Stimulated activated CD4-positive, alpha-beta T cell treated with anti-CD3 and anti-CD28 coated beads, Interleukin-12 subunit alpha, Interleukin-12 subunit beta, amount 100 ng/mL, for 4 hours (primary cell): Measurements from ENCODE around the gene C1QTNF2.
"Not testable (repeated sequence)": the region's sequence is repeated elsewhere in the genome, so short reads cannot be mapped to it uniquely, and the experiment has no call there.

Source experiments
- DNase-seq: peaks from one replicate; pipeline ENCODE4 v3.0.0-alpha.2; 2020

Gene C1QTNF2

DNA sequence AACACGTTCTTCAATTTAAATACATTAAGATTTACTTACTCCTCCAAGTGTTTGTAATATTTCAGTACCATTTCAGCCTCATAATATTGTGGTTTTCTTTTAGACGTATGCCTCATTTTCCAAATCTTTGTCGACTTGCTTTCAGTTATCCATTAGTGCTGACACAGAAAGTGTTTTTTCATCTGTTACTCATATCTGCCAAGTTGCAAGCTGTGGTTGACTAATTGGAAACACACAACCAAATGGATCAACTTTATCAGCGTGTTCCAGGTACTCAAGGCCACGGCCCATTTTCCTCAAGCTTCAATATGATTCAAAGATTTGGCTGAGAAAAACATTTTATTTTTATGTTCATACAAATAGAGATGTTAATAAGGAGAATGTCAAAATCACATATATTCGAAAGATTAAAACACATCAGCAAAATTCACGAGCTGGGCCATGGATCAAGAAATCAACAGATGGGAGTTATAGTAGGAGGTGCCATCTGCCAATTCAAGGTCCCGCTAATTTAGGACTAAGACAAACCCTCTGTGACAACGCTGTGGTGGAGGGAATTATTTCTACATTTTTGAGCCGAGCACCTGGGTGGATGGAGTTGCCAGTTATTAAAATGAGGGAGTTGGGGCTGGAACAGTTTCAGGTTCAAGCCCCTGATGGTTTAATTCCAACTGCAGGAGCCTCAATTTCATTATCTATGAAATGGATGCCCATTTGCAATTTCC is 30.9 kb downstream of the C1QTNF2 start:
- DNase-seq = no peak

DNA sequence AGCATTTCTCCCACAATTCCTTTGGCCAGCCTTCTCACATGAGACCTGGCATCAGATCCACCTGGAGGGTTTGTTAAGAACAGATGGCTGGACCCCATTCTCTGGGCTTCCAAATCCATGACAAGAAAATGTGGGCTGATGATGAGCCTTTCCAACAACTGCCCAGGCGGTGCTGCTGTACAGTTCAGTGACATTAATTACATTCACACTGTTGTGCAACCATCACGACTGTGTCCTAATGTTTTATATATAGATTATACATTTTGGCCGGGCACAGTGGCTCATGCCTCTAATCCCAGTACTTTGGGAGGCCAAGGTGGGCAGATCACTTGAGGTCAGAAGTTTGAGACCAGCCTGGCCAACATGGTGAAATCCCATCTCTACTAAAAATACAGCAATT is 35.7 kb downstream of the C1QTNF2 start:
- not testable (repeated sequence) for DNase-seq

DNA sequence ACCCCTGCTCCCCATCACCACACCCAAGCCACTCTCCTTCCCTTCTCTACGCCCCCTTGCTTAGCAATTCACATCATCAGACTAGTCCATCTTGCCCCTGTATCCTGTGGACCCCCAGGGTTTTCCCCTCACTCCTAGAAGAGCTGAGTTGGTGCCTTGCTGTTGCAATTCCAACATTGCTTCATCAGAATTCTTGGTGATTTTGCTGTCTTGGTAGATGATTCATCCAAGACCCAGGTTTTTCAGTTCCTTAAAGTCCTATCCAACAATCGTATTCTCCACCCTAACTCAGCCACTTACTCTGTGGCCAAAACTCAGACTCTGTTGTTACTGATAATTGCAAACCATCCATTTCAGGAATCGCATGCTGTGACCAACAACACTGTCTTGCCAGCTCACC is 36.7 kb downstream of the C1QTNF2 start:
- DNase-seq = no peak

- no peak for DNase-seq
Observed at GRCh38 chr5:160330212-160330611, 40.2 kb downstream of the C1QTNF2 start.

DNA sequence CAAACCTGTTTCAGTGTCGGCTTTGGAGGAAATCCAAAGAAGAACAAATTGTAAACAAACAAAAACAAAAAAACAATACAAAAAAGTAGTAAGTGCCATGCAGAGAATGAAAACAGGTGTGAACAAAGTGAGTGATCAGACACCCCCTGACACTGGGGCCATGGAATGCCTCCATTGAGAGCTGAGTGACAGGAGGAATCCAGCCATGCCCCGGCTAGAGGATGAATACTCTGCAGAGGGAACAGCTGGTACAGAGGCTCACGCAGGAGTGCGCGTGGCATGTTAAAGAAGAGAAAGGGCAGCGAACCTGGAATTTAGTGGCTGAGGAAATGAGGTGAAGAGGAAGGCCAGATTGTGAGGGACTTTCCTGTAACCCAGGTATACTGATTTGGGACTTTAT is 42.6 kb downstream of the C1QTNF2 start:
- no peak for DNase-seq

DNA sequence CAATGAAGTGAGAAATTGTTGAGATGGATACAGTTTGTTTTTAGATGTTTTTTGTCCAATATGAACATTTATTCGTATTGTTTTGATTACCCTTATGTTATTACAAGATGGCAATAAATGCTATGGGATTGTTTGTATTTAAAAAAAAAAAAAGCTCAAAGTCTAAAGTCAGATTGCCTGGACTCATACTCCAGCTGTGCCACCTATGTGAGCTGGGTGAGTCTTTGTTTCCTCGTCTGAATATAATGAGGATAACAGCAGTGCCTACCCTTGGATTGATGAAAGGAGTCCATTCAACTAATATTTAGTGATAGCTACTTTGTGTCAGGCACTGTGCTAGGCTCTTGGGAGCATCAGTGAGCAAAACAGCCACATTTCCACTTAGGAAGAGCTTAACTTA is 43.4 kb downstream of the C1QTNF2 start:
- no peak for DNase-seq

GRCh38 chr5:160325716-160326115 is 44.7 kb downstream of the C1QTNF2 start:
- DNase-seq = no peak

DNA sequence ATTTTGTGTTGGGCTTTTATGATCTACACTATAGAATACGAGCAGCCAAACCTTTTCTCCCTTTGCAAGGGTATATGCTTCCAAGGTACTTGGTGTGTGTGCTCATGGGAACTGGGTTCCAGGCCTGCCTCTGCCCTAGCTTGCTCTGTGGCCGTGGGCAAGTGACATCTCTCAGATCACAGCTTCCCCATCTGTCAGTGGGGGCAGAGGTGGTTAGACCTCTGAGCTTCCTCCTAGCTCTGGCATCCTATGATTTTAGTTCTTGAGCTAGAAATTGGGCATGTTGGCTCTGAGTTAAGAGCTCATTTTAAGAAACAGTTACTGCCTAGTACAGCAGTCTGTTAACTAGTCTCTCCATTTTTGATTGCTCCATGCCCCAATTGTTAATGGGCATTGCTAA is 45.5 kb downstream of the C1QTNF2 start:
- DNase-seq = no peak

DNA sequence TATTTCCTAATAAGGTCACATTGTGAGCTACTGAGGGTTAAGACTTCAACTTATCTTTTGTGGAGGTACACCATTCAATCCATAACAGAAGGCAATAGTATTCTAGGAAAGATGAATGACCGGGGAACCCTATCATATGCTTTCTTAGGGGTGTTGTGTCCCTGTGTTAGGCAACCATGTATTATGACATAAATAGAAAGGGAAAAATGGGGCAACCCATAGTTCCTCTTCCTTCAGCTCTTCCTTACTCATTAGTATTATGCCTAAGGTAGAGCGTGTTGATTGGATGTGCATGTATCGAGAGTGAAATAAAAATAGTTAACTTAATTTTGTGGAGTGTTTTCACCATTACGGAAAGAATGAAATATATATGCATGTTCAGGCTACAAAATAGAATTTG is 52.0 kb downstream of the C1QTNF2 start:
- no peak for DNase-seq

DNA sequence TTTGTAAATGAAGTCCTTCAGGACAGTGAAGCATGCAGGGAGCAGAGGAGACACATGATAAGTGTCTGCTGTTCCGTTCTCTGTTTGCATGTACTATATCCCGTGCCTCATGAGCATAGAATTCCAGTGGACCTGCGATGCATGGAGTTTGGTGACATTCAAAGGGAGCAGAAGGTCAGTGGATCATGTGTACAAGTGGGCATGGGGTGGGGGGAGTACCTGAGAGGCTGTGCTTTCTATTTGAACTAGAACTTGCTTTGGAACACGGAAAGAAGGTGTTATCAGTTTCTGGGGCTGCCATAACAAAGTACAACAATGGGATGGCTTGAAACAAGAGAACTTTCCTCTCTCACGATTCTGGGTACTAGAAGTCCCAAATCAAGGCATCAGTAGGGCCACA is 53.0 kb downstream of the C1QTNF2 start:
- no peak for DNase-seq

- no peak for DNase-seq
Observed at GRCh38 chr5:160315968-160316367, 54.5 kb downstream of the C1QTNF2 start.

- DNase-seq = no peak
Observed at GRCh38 chr5:160312960-160313727, 57.3 kb downstream of the C1QTNF2 start.

GRCh38 chr5:160312134-160312959 is 58.1 kb downstream of the C1QTNF2 start, which contains the start of gene CCNJL:
CCNJL (minus strand) TSS chr5:160312564; CDS start chr5:160311923, 641 bp downstream.
- DNase-seq = no peak

GRCh38 chr5:160311491-160312133 is 58.8 kb downstream of the C1QTNF2 start:
- no peak for DNase-seq

- DNase-seq = no peak
Observed at GRCh38 chr5:160310552-160311295, 59.7 kb downstream of the C1QTNF2 start.

DNA sequence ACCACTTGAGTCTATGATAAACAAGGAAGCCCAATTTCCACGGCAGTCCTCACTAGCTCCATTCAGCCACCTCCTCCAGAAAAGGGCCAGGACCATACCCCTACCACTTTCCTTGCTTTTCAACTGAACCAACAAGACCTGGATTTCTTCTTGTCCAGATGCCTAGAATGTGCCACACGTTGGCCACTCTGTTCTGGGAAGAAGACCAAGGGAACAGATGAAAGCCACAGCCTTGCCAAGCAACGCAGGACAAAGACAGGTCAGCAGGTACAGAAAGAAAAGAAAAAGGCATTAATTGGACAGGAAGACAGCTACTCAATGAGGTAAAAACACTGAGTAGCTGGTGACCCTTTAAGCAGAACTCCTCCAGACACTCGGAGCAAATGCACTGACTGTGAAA is 60.3 kb downstream of the C1QTNF2 start:
- no peak for DNase-seq

GRCh38 chr5:160306696-160307095 is 63.7 kb downstream of the C1QTNF2 start:
- DNase-seq = no peak

- no peak for DNase-seq
Observed at GRCh38 chr5:160305319-160305718, 65.1 kb downstream of the C1QTNF2 start.

- DNase-seq = no peak
Observed at GRCh38 chr5:160303690-160304089, 66.7 kb downstream of the C1QTNF2 start.

GRCh38 chr5:160298189-160298588 is 72.2 kb downstream of the C1QTNF2 start:
- DNase-seq = no peak

GRCh38 chr5:160297776-160298175 is 72.7 kb downstream of the C1QTNF2 start:
- no peak for DNase-seq
